Brain microvascular endothelial cell (primary cell): ENCODE results near the gene IWS1.

Experiments
- DNase-seq: peaks from one replicate; pipeline ENCODE4 v3.0.0-alpha.2; 2020
- H3K27ac ChIP-seq: fragments of 250-450 bp; sonication (Bioruptor Pico); 2 replicates; pipeline ENCODE4 v1.5.1; 2020; ENCODE audit warnings: mild to moderate bottlenecking, moderate library complexity
- H3K27me3 ChIP-seq: fragments of 250-450 bp; sonication (Bioruptor Pico); replicated peaks from 2 replicates; pipeline ENCODE4 v1.5.1; 2020; ENCODE audit warnings: mild to moderate bottlenecking
- H3K36me3 ChIP-seq: fragments of 250-450 bp; sonication (Bioruptor Pico); replicated peaks from 2 replicates; pipeline ENCODE4 v1.5.1; 2020; ENCODE audit warnings: mild to moderate bottlenecking
- H3K4me3 ChIP-seq: 2 replicates; pipeline ENCODE4 v1.5.1; 2011; ENCODE audit warnings: low read depth, mild to moderate bottlenecking, control low read depth, low read length, moderate library complexity
- CTCF ChIP-seq: IDR thresholded peaks from 2 replicates; pipeline ENCODE4 v1.5.1; 2011; ENCODE audit warnings: low read depth, mild to moderate bottlenecking, moderate library complexity, low read length, control low read depth, inconsistent platforms; ENCODE audit errors: missing control alignments
- in situ Hi-C: cut with HindIII; loops from 2 replicates; pipeline ENCODE4 v1.10.0; 2017; ENCODE audit warnings: low sequenced_read_pairs, low pct_ligation_motif_present

The IWS1 gene

DNA sequence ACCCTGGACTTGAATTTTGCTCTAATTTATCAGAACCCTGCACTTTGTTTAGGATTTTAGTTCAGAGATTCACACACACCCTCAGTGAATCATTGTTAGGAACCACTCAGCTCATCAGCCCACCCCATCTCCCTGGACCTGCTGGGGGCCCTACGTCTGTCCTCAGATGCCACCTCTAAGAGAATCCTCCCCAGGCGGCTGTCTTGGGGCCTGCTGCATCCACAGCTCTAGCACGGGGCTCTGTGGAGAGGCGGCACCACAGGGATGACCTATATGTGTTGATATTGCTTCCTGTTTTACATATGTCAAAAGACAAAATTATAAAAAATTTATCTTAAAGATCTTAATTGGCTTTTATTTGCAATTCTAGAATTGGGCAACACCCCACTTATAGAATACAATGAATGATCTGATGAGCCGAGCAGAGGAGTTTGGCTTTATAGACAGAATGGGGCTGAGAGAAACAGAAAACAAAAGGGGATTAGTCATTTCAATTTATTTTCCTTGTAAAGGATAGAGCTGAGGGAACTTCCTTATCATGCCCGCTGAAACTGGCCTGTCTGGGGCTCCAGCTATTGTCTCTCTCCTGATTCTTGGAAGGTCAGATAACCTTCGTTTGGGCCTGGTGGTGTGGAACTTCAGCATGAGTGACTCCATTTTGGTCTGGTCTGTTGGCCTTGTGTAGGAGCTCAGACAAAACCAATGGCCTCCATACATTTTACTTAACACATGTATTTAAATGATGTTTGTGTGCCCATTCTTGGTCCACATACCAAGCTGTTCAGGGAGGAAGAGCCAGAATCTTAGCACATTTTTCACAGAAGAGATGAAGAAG lies 10.6 kb upstream of the IWS1 start:
- no peak overlapping the region for H3K27ac ChIP-seq
- in situ Hi-C loops: no loop called here
- H3K36me3 ChIP-seq: no peaks in the 10 kb centered on the region
- DNase-seq: no peak
- peaks cover 3% of the 10 kb centered on the region for H3K27me3 ChIP-seq
- H3K4me3 ChIP-seq: no peak overlapping the region
- no peak for TF ChIP-seq CTCF

DNA sequence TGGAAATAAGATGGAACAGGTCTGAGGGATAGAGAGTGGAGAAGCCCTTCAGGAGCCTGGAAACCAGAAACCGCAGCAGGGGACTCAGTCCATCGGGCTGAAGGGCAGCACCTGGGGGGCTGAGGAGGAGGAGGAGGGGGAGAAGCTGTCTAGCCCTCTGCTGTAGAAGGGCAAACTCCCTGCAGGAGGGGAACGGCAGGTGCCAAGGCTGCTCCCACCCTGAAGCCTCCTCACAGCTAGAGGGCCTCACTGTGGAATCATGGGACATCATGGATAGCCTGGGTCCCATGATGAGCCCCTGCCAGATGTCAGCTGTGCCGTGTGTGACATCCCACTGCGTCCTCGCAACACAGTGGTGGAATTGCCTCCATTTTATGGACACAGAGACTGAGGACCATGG lies 9.6 kb upstream of the IWS1 start:
- DNase-seq: no peak
- Histone ChIP-seq H3K27ac (no peak overlapping the region), H3K27me3 (no peaks in the 10 kb centered on the region), H3K36me3 (no peaks in the 10 kb centered on the region), H3K4me3 (no peak overlapping the region)
- TF ChIP-seq CTCF: no peak
- in situ Hi-C loops: no loop called here

DNA sequence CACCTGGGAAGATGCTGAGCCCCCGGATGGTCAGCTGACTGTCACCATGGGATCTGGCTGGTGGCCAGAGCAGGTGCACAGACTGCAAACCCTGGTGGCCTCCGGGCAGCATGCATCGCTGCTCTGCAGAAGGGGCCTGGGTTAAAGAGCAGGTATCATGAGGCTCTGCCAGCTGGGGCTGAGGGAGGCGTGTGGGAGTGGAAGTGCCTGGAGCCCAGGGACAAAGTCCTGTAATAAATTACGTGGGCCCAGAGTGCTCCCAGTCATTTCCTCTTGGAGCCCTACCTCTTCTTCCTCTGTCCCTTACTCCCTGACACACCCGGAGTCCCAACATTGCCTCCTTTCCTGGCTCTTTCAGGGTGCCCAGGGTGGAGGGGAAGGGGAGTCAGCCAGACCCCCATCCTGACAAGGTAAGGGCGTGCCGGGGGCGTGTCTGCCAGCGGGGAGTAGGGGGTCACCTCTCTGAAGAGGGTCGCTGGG lies 9.2 kb upstream of the IWS1 start, which contains the start of gene MYO7B:
Gene MYO7B (plus strand): TSS at position 262 of the 480 bp plus-strand sequence. CDS start 24,040 bp downstream, outside the sequence.
- DNase-seq: no peak
- in situ Hi-C loops: no loop called here
- no peaks in the 10 kb centered on the region for H3K27me3 ChIP-seq
- no peaks in the 10 kb centered on the region for H3K36me3 ChIP-seq
- H3K27ac ChIP-seq: no peak within 1 kb of the TSS
- H3K4me3 ChIP-seq: no peak within 1 kb of the TSS
- no peak for TF ChIP-seq CTCF

DNA sequence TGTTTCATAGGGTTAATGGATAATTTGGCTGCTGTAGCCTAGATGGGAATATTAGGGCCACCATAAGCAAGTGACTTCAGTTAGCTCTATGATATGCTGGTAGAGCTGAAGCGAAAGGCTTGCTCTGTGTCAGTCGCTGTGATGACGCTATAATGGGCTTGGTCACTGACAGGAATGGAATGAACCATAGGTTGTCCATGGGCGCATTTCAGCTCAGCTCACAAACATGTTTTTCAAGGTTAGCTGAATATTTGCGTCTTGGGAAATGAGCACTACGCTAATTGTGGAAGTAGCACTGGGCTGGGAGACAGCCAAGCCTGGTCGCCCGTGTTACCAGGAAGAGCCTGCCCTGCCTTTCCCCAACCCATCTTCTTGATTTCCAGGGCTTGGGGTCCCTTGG lies 6.0 kb upstream of the IWS1 start:
- in situ Hi-C loops: no loop called here
- Histone ChIP-seq H3K27ac (no peak overlapping the region), H3K36me3 (no peaks in the 10 kb centered on the region), H3K27me3 (no peaks in the 10 kb centered on the region), H3K4me3 (no peak overlapping the region)
- no peak for DNase-seq
- no peak for TF ChIP-seq CTCF

DNA sequence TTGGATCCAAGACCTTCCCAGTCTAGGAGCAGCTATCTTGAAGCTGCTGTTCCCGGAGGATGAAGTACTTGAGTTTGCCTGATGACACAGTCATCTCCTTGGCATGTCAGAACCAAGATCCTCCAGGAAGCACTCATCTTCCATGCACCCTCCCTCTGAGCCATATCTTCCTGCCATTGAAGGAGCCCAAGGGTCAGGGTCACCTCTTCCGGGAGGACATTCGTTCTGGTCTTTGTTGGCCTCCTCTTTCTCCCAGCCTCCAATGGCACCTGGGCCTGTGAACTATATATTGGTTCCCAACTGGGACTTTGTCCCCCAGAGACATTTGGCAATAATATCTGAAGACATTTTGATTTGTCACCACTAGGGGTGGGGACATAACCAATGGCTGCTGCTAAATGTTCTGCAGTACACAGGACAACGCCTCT lies 4.9 kb upstream of the IWS1 start:
- no peak overlapping the region for H3K4me3 ChIP-seq
- H3K27ac ChIP-seq: no peak overlapping the region
- no peaks in the 10 kb centered on the region for H3K36me3 ChIP-seq
- H3K27me3 ChIP-seq: no peaks in the 10 kb centered on the region
- no peak for DNase-seq
- in situ Hi-C loops: no loop called here
- TF ChIP-seq CTCF: peak; percentile 16
